Common myeloid progenitor, CD34-positive (primary cell): Measurements from ENCODE around the gene IFNE.
A peak's percentile ranks its signal among the peaks of the same experiment; 100 is the strongest.

Experiments used
- CTCF ChIA-PET: fragments of 350-600 bp; sonication (Branson Sonifier 250); formaldehyde crosslinking; loops from one replicate; lab custom pipeline; 2021; ENCODE audit warnings: antibody characterized with exemption; lab: Charles Lee
- POLR2A ChIA-PET: fragments of 350-600 bp; sonication (Branson Sonifier 250); formaldehyde crosslinking; loops from one replicate; lab custom pipeline; 2021; ENCODE audit warnings: antibody characterized with exemption; lab: Charles Lee
- DNase-seq, 3 donors: peaks; one replicate each; pipeline versions ENCODE4 v3.0.0 to v3.0.0-alpha.2; 2013
- H3K27ac ChIP-seq, 2 experiments: 1 replicate in 1 of 2; 2 replicates in 1 of 2; pipeline ENCODE4 v1.7.0; 2013; ENCODE audit warnings: inconsistent platforms in 2 of 2, low read length in 2 of 2, mild to moderate bottlenecking in 2 of 2, low read depth in 1 of 2, moderate library complexity in 1 of 2; ENCODE audit not compliant: severe bottlenecking in 2 of 2, insufficient read depth in 1 of 2, poor library complexity in 1 of 2
- H3K27me3 ChIP-seq, 5 experiments: replicated peaks in 2 of 5; 1 replicate in 3 of 5; 2 replicates in 2 of 5; pipeline versions ENCODE4 v1.6.1 to v1.7.0; 2013; ENCODE audit warnings: low read length in 4 of 5, mild to moderate bottlenecking in 2 of 5, moderate library complexity in 2 of 5, inconsistent platforms in 1 of 5; ENCODE audit not compliant: insufficient read depth in 5 of 5, control insufficient read depth in 4 of 5
- H3K36me3 ChIP-seq, 4 experiments: 1 replicate in 2 of 4; 2 replicates in 2 of 4; pipeline versions ENCODE4 v1.6.1 to v1.7.0; 2013; ENCODE audit warnings: low read length in 3 of 4, control low read depth in 1 of 4, mild to moderate bottlenecking in 1 of 4; ENCODE audit not compliant: control insufficient read depth in 4 of 4, insufficient read depth in 4 of 4
- H3K4me1 ChIP-seq, 4 experiments: 1 replicate in 3 of 4; 2 replicates in 1 of 4; pipeline versions ENCODE4 v1.6.1 to v1.7.1; 2013; ENCODE audit warnings: low read length in 3 of 4, mild to moderate bottlenecking in 3 of 4, control low read depth in 1 of 4, inconsistent platforms in 1 of 4, moderate library complexity in 1 of 4; ENCODE audit not compliant: control insufficient read depth in 4 of 4, insufficient read depth in 4 of 4; ENCODE audit errors: control extremely low read depth in 1 of 4
- H3K4me3 ChIP-seq, 7 experiments: 1 replicate in 4 of 7; 2 replicates in 3 of 7; pipeline versions ENCODE4 v1.5.1 to v1.7.0; 2013; ENCODE audit warnings: mild to moderate bottlenecking in 7 of 7, low read length in 6 of 7, moderate library complexity in 6 of 7, inconsistent platforms in 2 of 7, low read depth in 2 of 7, control low read depth in 1 of 7; ENCODE audit not compliant: insufficient read depth in 4 of 7, control insufficient read depth in 1 of 7; ENCODE audit errors: extremely low read depth in 1 of 7
- H3K9me3 ChIP-seq, 5 experiments: 1 replicate in 4 of 5; 2 replicates in 1 of 5; pipeline versions ENCODE4 v1.6.1 to v1.7.1; 2013; ENCODE audit warnings: low read length in 4 of 5, mild to moderate bottlenecking in 2 of 5, inconsistent platforms in 1 of 5, low read depth in 1 of 5, moderate library complexity in 1 of 5; ENCODE audit not compliant: control insufficient read depth in 4 of 5, insufficient read depth in 2 of 5; ENCODE audit errors: control extremely low read depth in 1 of 5
- WGBS: methylation state at CpG from one replicate; pipeline ENCODE4 v1.1.5; 2013; ENCODE audit not compliant: insufficient coverage; 5-methylcytosine and 5-hydroxymethylcytosine counted together

Gene IFNE

GRCh38 chr9:21465859-21466518 is 16.1 kb downstream of the IFNE start:
- Histone ChIP-seq H3K27me3 (no peaks in the 10 kb centered on the region), H3K4me1 (no peaks in the 10 kb centered on the region), H3K36me3 (no peaks in the 10 kb centered on the region), H3K4me3 (no peak overlapping the region), H3K27ac (no peak overlapping the region), H3K9me3 (peaks cover 5 to 9% (median 6%) of the 10 kb centered on the region in 5 experiments)
- POLR2A ChIA-PET = interaction anchor here (0.6 kb wide), 1 partner anchor 1227 kb away, joined by 3 read pairs; no protein-coding TSS in a partner anchor
- DNase-seq = peak; percentile 57 to 76 (median 72)
- CTCF ChIA-PET = interaction anchor here (0.6 to 3.7 kb wide), 21 partner anchors 10 to 329 kb away, joined by 3 to 22 read pairs (median 3); no protein-coding TSS in a partner anchor

- no peaks in the 10 kb centered on the region for H3K27me3 ChIP-seq
- H3K36me3 ChIP-seq = no peaks in the 10 kb centered on the region
- H3K4me3 ChIP-seq = no peak overlapping the region
- 98% methylated on average over 5 of the region's 5 CpGs for WGBS
- CTCF ChIA-PET = interaction anchor here (0.7 to 3.7 kb wide), 12 partner anchors 12 to 323 kb away, joined by 3 to 22 read pairs (median 4); no protein-coding TSS in a partner anchor
- no peak for DNase-seq
- H3K9me3 ChIP-seq = peaks cover 5 to 9% (median 6%) of the 10 kb centered on the region in 5 experiments
- POLR2A ChIA-PET = no interaction called here
- H3K27ac ChIP-seq = no peak overlapping the region
- H3K4me1 ChIP-seq = no peaks in the 10 kb centered on the region
Measured at GRCh38 chr9:21465138-21465537, 17.0 kb downstream of the IFNE start.

- Histone ChIP-seq H3K4me1 (no peaks in the 10 kb centered on the region), H3K27me3 (no peaks in the 10 kb centered on the region), H3K27ac (no peak overlapping the region), H3K9me3 (peaks cover 5 to 9% (median 6%) of the 10 kb centered on the region in 5 experiments), H3K36me3 (no peaks in the 10 kb centered on the region), H3K4me3 (no peak overlapping the region)
- no CpG with 5 or more reads among the region's 1 CpG for WGBS
- CTCF ChIA-PET = interaction anchor here (0.6 to 1.8 kb wide), 6 partner anchors 11 to 263 kb away, joined by 3 to 8 read pairs (median 4); no protein-coding TSS in a partner anchor
- POLR2A ChIA-PET = no interaction called here
- no peak for DNase-seq
Measured at GRCh38 chr9:21461377-21461776, 20.7 kb downstream of the IFNE start.

GRCh38 chr9:21455320-21455719 is 26.8 kb downstream of the IFNE start:
- ChIA-PET POLR2A (no interaction called here), CTCF (interaction anchor here (0.6 to 4.0 kb wide), 23 partner anchors 9 to 222 kb away, joined by 3 to 65 read pairs (median 6); partner anchors contain the start of genes IFNA1 and KLHL9)
- H3K4me1 ChIP-seq = no peaks in the 10 kb centered on the region
- H3K4me3 ChIP-seq = no peak overlapping the region
- H3K36me3 ChIP-seq = no peaks in the 10 kb centered on the region
- no peaks in the 10 kb centered on the region for H3K9me3 ChIP-seq
- no peak overlapping the region for H3K27ac ChIP-seq
- DNase-seq = peak; percentile 63 to 75 (median 67)
- H3K27me3 ChIP-seq = no peaks in the 10 kb centered on the region

GRCh38 chr9:21454149-21454548 is 28.0 kb downstream of the IFNE start:
- CTCF ChIA-PET = interaction anchor here (1.1 to 4.0 kb wide), 16 partner anchors 8 to 271 kb away, joined by 3 to 65 read pairs (median 6); partner anchors contain the start of gene IFNA1

GRCh38 chr9:21452681-21453080 is 29.4 kb downstream of the IFNE start:
- Histone ChIP-seq H3K4me3 (no peak overlapping the region), H3K9me3 (no peaks in the 10 kb centered on the region), H3K27ac (no peak overlapping the region), H3K4me1 (no peaks in the 10 kb centered on the region), H3K36me3 (no peaks in the 10 kb centered on the region), H3K27me3 (no peaks in the 10 kb centered on the region)
- POLR2A ChIA-PET = no interaction called here
- CTCF ChIA-PET = interaction anchor here (1.0 to 4.0 kb wide), 10 partner anchors 10 to 269 kb away, joined by 3 to 65 read pairs (median 8); partner anchors contain the start of gene IFNA1
- 100% methylated on average over 3 of the region's 4 CpGs for WGBS
- no peak for DNase-seq

More at GRCh38 chr9:21454149-21454548, 28.0 kb downstream of the IFNE start:
- Histone ChIP-seq H3K27ac (no peak overlapping the region), H3K36me3 (no peaks in the 10 kb centered on the region), H3K4me1 (no peaks in the 10 kb centered on the region), H3K9me3 (no peaks in the 10 kb centered on the region), H3K27me3 (no peaks in the 10 kb centered on the region), H3K4me3 (no peak overlapping the region)
- WGBS = no CpG with 5 or more reads among the region's 2 CpGs
- DNase-seq = peak in 1 of 3 donors; percentile 6
- POLR2A ChIA-PET = interaction anchor here (0.6 kb wide), 1 partner anchor 128 kb away, joined by 3 read pairs; no protein-coding TSS in a partner anchor

- no peak for DNase-seq
- POLR2A ChIA-PET = no interaction called here
- WGBS = no CpG with 5 or more reads among the region's 4 CpGs
- CTCF ChIA-PET = no interaction called here
- H3K9me3 ChIP-seq = no peaks in the 10 kb centered on the region
- H3K36me3 ChIP-seq = no peaks in the 10 kb centered on the region
- no peak overlapping the region for H3K4me3 ChIP-seq
- no peaks in the 10 kb centered on the region for H3K4me1 ChIP-seq
- no peak overlapping the region for H3K27ac ChIP-seq
- H3K27me3 ChIP-seq = no peaks in the 10 kb centered on the region
Measured at GRCh38 chr9:21450733-21451394, 31.2 kb downstream of the IFNE start.
